Fibroblast of skin of right biceps (primary cell): ENCODE results near the gene APOLD1.
A peak's percentile ranks its signal among the peaks of the same experiment; 100 is the strongest.
"Not testable (repeated sequence)": the region's sequence is repeated elsewhere in the genome, so short reads cannot be mapped to it uniquely, and the experiment has no call there.

Experiments
- DNase-seq: peaks from one replicate; pipeline ENCODE4 v3.0.0-alpha.2; 2013

Gene APOLD1

GRCh38 chr12:12810553-12811021 is 25.1 kb downstream of the APOLD1 start:
- no peak for DNase-seq

- no peak for DNase-seq
Measured at GRCh38 chr12:12811343-12811742, 25.9 kb downstream of the APOLD1 start.

GRCh38 chr12:12812174-12812573 is 26.7 kb downstream of the APOLD1 start:
- DNase-seq: no peak

GRCh38 chr12:12812618-12813119 is 27.2 kb downstream of the APOLD1 start:
- no peak for DNase-seq

- peak; percentile 91 for DNase-seq
Measured at GRCh38 chr12:12813120-12814101, 28.0 kb downstream of the APOLD1 start, which contains the start of gene DDX47. DDX47 (plus strand) TSS chr12:12813346; CDS start chr12:12813368, 22 bp downstream.

- DNase-seq: no peak
Measured at GRCh38 chr12:12817616-12818015, 32.2 kb downstream of the APOLD1 start.

GRCh38 chr12:12818701-12819100 is 33.2 kb downstream of the APOLD1 start:
- peak; percentile 39 for DNase-seq

- no peak for DNase-seq
Measured at GRCh38 chr12:12819221-12819620, 33.8 kb downstream of the APOLD1 start.

- DNase-seq: peak; percentile 99
Measured at GRCh38 chr12:12819752-12820311, 34.4 kb downstream of the APOLD1 start.

GRCh38 chr12:12820376-12820775 is 34.9 kb downstream of the APOLD1 start:
- DNase-seq: not testable (repeated sequence)

GRCh38 chr12:12821975-12822374 is 36.5 kb downstream of the APOLD1 start:
- no peak for DNase-seq

- DNase-seq: peak; percentile 38
Measured at GRCh38 chr12:12822886-12823285, 37.4 kb downstream of the APOLD1 start.

GRCh38 chr12:12823300-12823699 is 37.8 kb downstream of the APOLD1 start:
- peak; percentile 88 for DNase-seq

- no peak for DNase-seq
Measured at GRCh38 chr12:12823811-12824210, 38.4 kb downstream of the APOLD1 start.

GRCh38 chr12:12835378-12836146 is 50.1 kb downstream of the APOLD1 start:
- DNase-seq: peak; percentile 40

GRCh38 chr12:12836571-12836970 is 51.1 kb downstream of the APOLD1 start:
- no peak for DNase-seq

GRCh38 chr12:12837025-12837812 is 51.8 kb downstream of the APOLD1 start:
- peak; percentile 85 for DNase-seq

- DNase-seq: no peak
Measured at GRCh38 chr12:12837813-12838153, 52.3 kb downstream of the APOLD1 start.

GRCh38 chr12:12839003-12839395 is 53.5 kb downstream of the APOLD1 start:
- no peak for DNase-seq

GRCh38 chr12:12839439-12839838 is 54.0 kb downstream of the APOLD1 start:
- DNase-seq: not testable (repeated sequence)

GRCh38 chr12:12839873-12840579 is 54.6 kb downstream of the APOLD1 start:
- peak; percentile 82 for DNase-seq

- no peak for DNase-seq
Measured at GRCh38 chr12:12840580-12840899, 55.1 kb downstream of the APOLD1 start.
